GM23248 (cell line): ENCODE results near the gene CALY.

ENCODE experiments used
- EZH2 ChIP-seq: fragments of 200-600 bp; sonication (generic); IDR thresholded peaks from 2 replicates; pipeline ENCODE4 v1.6.1; 2018; ENCODE audit warnings: antibody characterized with exemption, mild to moderate bottlenecking; ENCODE audit not compliant: insufficient read depth, poor library complexity, severe bottlenecking
- EZH2phosphoT487 ChIP-seq: fragments of 200-600 bp; sonication (generic); IDR thresholded peaks from 2 replicates; pipeline ENCODE4 v1.6.1; 2018; ENCODE audit warnings: antibody characterized with exemption, moderate library complexity, mild to moderate bottlenecking, low read depth; ENCODE audit not compliant: insufficient read depth

- TF ChIP-seq EZH2phosphoT487 (no peak), EZH2 (no peak)
These were observed 35.8 kb upstream of the CALY start for GRCh38 chr10:133372507-133372906.
